Vagina (tissue), 2 donors: Measurements from ENCODE around the gene PABPC1L2A. TPM values are rescaled to one million over a fixed set of nuclear protein-coding genes. Genes with fewer than 3 reads are reported as not detected.
"Not testable (repeated sequence)": the region's sequence is repeated elsewhere in the genome, so short reads cannot be mapped to it uniquely, and the experiment has no call there.

Experiments used
- DNase-seq, 2 donors: peaks; one replicate each; pipeline ENCODE4 v3.0.0-alpha.2; 2017; ENCODE audit errors: extremely low spot score in 2 of 2
- H3K27ac ChIP-seq: fragments of 200-600 bp; sonication (generic); one replicate; pipeline ENCODE4 v1.5.1; 2019
- H3K27me3 ChIP-seq: fragments of 200-600 bp; sonication (generic); one replicate; pipeline ENCODE4 v1.5.1; 2019
- H3K36me3 ChIP-seq, 2 donors: fragments of 200-600 bp; sonication (generic); one replicate each; pipeline ENCODE4 v1.5.1; 2017 to 2019
- H3K4me1 ChIP-seq: fragments of 200-600 bp; sonication (generic); one replicate; pipeline ENCODE4 v1.5.1; 2019
- H3K4me3 ChIP-seq, 2 donors: fragments of 200-600 bp; sonication (generic); 1 replicate in 1 of 2; 2 replicates in 1 of 2; pipeline ENCODE4 v1.5.1; 2016 to 2019
- H3K9me3 ChIP-seq: fragments of 200-600 bp; sonication (generic); one replicate; pipeline ENCODE4 v1.5.1; 2019
- CTCF ChIP-seq, 3 experiments: fragments of 450-650 bp in 2 of 3; fragments of 200-600 bp in 1 of 3; sonication (generic) in 1 of 3; IDR thresholded peaks; one replicate each; pipeline ENCODE4 v1.5.1; 2017 to 2019; ENCODE audit warnings: antibody characterized with exemption in 3 of 3, mild to moderate bottlenecking in 2 of 3, moderate library complexity in 2 of 3
- POLR2A ChIP-seq, 2 donors: fragments of 450-650 bp; IDR thresholded peaks; one replicate each; pipeline ENCODE4 v1.6.1; 2017; ENCODE audit warnings: antibody characterized with exemption in 2 of 2, mild to moderate bottlenecking in 2 of 2, moderate library complexity in 2 of 2
- POLR2AphosphoS5 ChIP-seq, 2 donors: sonication (generic); formaldehyde crosslinking; IDR thresholded peaks; one replicate each; pipeline ENCODE4 v1.9.0; 2017; ENCODE audit warnings: antibody characterized with exemption in 2 of 2, mild to moderate bottlenecking in 2 of 2, low read depth in 1 of 2; ENCODE audit not compliant: insufficient read depth in 1 of 2
- intact Hi-C: fragments of 100-400 bp; cut with DNase I; formaldehyde crosslinking; loops from one replicate; pipeline ENCODE4 v1.15.1; 2023
- total RNA-seq: library from RNA; depleted of rRNA; stranded (reverse); fragments of >200 nt; gene quantifications from one replicate; pipeline ENCODE4 v1.2.3, GENCODE V29; 2016

Gene PABPC1L2A
- total RNA-seq, result not detected

GRCh38 chrX:73079024-73079562, at the start of gene PABPC1L2A:
PABPC1L2A (minus strand) TSS chrX:73079512; CDS start chrX:73079386, 126 bp downstream.
- intact Hi-C loops, DNase-seq, H3K4me3 ChIP-seq, H3K27me3 ChIP-seq, H3K36me3 ChIP-seq, H3K27ac ChIP-seq, H3K9me3 ChIP-seq, H3K4me1 ChIP-seq: not testable (repeated sequence)

- Histone ChIP-seq H3K36me3 (no peaks in the 10 kb centered on the region), H3K9me3 (no peaks in the 10 kb centered on the region), H3K4me3 (no peak overlapping the region), H3K4me1 (no peaks in the 10 kb centered on the region), H3K27me3 (no peaks in the 10 kb centered on the region), H3K27ac (no peak overlapping the region)
- intact Hi-C loops, result no loop called here
- no peak for DNase-seq
- TF ChIP-seq POLR2A (IDR thresholded peaks at IDR 0.05), result no peak
- TF ChIP-seq POLR2AphosphoS5 (IDR thresholded peaks at IDR 0.05; ENCODE audit: insufficient read depth in 1 of 2, low read depth in 1 of 2), result no peak
- TF ChIP-seq CTCF (IDR thresholded peaks at IDR 0.05), result no peak
Measured at GRCh38 chrX:73127700-73128241, 48.5 kb upstream of the PABPC1L2A start.

GRCh38 chrX:73126240-73126639, 46.9 kb upstream of the PABPC1L2A start:
- TF ChIP-seq CTCF (IDR thresholded peaks at IDR 0.05) (no peak), POLR2A (IDR thresholded peaks at IDR 0.05) (no peak), POLR2AphosphoS5 (IDR thresholded peaks at IDR 0.05; ENCODE audit: insufficient read depth in 1 of 2, low read depth in 1 of 2) (no peak)
- no peaks in the 10 kb centered on the region for H3K9me3 ChIP-seq
- intact Hi-C loops, result no loop called here
- no peaks in the 10 kb centered on the region for H3K4me1 ChIP-seq
- H3K27me3 ChIP-seq, result no peaks in the 10 kb centered on the region
- DNase-seq, result no peak
- H3K36me3 ChIP-seq, result no peaks in the 10 kb centered on the region
- no peak overlapping the region for H3K27ac ChIP-seq
- H3K4me3 ChIP-seq, result no peak overlapping the region

GRCh38 chrX:73099505-73099904, 20.2 kb upstream of the PABPC1L2A start:
- DNase-seq, H3K27me3 ChIP-seq, H3K4me3 ChIP-seq, intact Hi-C loops, H3K4me1 ChIP-seq, H3K36me3 ChIP-seq, H3K9me3 ChIP-seq, H3K27ac ChIP-seq: not testable (repeated sequence)

GRCh38 chrX:73086766-73087165, 7.5 kb upstream of the PABPC1L2A start:
- DNase-seq, H3K9me3 ChIP-seq, H3K27me3 ChIP-seq, H3K27ac ChIP-seq, H3K4me3 ChIP-seq, H3K36me3 ChIP-seq, intact Hi-C loops, H3K4me1 ChIP-seq: not testable (repeated sequence)

GRCh38 chrX:73079884-73080283, 572 bp upstream of the PABPC1L2A start:
- H3K27me3 ChIP-seq, H3K9me3 ChIP-seq, H3K36me3 ChIP-seq, H3K4me3 ChIP-seq, DNase-seq, intact Hi-C loops, H3K27ac ChIP-seq, H3K4me1 ChIP-seq: not testable (repeated sequence)

- H3K36me3 ChIP-seq, H3K27ac ChIP-seq, H3K9me3 ChIP-seq, intact Hi-C loops, H3K27me3 ChIP-seq, DNase-seq, H3K4me3 ChIP-seq, H3K4me1 ChIP-seq: not testable (repeated sequence)
Measured at GRCh38 chrX:73078597-73078996, 715 bp downstream of the PABPC1L2A start.

- intact Hi-C loops, result no loop called here
- Histone ChIP-seq H3K27ac (no peak overlapping the region), H3K36me3 (no peaks in the 10 kb centered on the region)
Measured at GRCh38 chrX:73076838-73077237, 2.5 kb downstream of the PABPC1L2A start.

More at GRCh38 chrX:73076838-73077237, 2.5 kb downstream of the PABPC1L2A start:
- no peak for DNase-seq
- no peaks in the 10 kb centered on the region for H3K9me3 ChIP-seq
- no peak overlapping the region for H3K4me3 ChIP-seq
- no peaks in the 10 kb centered on the region for H3K4me1 ChIP-seq
- TF ChIP-seq POLR2AphosphoS5 (IDR thresholded peaks at IDR 0.05; ENCODE audit: insufficient read depth in 1 of 2, low read depth in 1 of 2) (no peak), POLR2A (IDR thresholded peaks at IDR 0.05) (no peak), CTCF (IDR thresholded peaks at IDR 0.05) (no peak)
- no peaks in the 10 kb centered on the region for H3K27me3 ChIP-seq
